HG02840 (cell line): ENCODE data around the gene MAP2K6.
A peak's percentile ranks its signal among the peaks of the same experiment; 100 is the strongest.
"Not testable (repeated sequence)": the region's sequence is repeated elsewhere in the genome, so short reads cannot be mapped to it uniquely, and the experiment has no call there.

ENCODE experiments used
- ATAC-seq: cut with Tn5 transposase; IDR thresholded peaks from one replicate; pipeline ENCODE4 v1.9.1; 2021; ENCODE audit warnings: mild to moderate bottlenecking, moderate library complexity, moderate number of reproducible peaks; ENCODE audit not compliant: unreplicated experiment, low FRiP score

Gene MAP2K6

DNA sequence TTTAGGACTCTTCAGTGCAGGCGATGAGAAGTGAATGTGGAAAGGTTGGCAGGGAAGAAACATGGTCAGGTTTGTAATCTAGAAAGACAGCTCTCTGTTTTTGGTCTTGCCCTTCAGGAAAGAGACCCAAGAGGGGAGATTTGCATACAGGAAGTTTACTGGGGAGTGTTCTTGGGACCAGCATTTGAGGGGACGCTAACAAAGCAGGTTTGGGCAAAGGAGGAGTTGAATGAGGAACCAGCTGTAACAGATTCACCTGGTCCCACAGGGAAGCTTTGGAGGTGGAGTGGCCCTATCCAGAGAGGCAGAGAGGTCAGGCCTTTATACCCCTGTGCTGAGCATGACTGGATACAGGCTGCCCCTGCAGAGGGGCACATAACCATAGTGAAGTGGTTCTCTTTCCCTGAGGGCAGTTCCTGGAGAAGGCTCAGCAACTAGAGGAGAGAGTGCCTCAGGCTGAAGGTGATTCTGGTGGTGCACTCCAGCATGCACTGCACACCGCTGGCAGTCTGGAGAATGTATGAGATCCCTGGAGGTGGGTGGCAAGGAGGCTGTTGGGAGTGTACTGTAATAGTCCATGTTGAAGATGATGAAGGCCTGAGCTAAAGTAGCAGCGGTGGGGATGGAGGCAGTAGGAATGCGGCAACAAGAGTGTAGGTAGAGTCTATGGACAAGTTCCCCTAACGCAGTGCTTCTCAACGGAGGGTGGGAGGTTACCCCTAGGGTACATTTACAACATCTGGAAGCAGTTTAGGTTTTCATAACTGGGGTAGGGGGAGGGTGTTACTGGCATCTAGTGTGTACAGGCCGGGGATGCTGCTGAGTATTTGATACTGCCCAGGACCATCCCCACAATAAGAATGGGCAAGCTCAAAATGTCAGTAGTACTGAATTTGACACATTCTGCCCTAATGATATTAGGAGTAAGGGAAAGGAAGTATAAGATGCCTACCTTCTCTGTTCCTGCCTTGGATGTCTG lies 37.2 kb downstream of the MAP2K6 start:
- peak; percentile 80 for ATAC-seq

DNA sequence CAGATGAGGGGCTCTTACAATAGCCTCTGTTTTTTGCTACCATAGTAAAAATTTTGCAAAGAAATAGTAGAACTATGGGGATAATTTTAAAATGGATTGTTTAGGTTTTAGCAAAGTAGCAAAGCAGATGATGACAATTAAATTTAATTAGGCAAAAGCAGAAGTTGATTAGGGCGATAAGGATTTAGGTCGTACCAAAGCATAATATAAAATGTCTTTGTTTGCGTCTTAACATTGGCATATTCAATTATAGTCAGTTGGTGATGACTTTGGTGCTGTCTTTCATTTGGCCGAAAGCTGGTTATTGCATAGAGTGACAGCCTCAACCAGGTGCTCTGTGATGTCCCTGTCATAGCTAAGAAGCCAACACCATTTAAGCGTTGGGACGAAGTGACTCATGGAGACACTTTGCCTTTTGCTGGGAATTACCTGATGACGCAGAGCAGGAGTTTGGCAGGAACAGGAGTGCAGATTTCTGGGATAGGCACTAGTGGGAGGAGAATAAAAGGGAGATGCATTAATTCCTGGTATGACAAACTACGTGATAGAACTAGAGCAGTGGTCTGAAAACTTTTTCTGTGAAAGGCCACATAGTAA lies 38.3 kb downstream of the MAP2K6 start:
- ATAC-seq = no peak

DNA sequence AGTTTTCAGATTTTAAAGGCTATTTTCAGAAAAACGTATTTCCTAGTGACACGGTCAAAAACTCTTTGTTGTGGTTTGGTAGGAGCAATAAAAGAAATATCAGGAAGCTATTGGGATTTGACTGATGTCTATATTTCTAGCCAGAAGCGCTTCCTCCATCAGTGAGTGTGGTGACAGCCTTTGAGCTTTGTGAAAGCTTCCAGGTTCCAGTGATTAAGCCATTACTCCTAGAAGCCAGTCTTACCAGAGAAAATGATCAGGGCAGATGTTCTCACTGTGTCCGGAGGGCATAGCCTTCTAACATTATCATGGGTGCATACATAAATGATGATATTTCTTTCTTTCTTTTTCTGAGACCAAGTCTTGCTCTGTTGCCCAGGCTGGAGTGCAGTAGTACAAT lies 39.6 kb downstream of the MAP2K6 start:
- no peak for ATAC-seq

DNA sequence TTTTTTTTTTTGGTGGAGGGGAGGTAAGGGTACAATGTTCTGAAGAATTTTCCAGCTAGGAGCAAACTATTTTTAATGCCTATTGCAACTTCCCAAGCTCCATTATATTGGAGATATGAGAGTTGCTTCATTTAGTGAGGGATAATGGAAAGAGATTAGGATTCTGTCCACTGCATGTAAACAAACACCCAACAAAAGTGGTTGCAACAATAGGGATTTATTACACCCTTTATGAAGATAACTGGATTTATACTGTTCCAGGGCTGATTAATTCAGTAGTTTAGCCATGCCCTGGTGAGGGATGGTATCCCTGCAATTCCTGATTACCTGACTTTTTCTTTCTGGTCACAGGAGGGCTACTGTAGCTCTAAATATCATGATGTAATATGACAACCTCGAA lies 40.5 kb downstream of the MAP2K6 start:
- no peak for ATAC-seq

DNA sequence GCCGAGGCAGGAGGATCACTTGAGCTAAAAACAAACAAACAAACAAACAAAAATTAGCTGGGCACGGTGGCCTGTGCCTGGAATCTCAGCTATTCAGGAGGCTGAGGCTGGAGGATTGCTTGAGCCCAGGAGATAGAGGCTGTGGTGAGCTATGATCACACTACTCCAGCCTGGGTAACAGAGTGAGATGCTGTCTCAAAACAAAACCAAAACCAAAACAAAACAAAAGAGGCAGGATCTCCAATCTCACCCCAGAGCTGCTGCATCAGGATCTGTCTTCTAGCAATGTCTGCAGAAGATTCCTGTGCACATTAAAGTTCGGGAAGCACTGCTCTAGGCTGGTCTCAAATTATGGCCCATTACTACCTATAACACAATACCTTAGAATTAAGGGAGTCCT lies 43.1 kb downstream of the MAP2K6 start:
- ATAC-seq = no peak

DNA sequence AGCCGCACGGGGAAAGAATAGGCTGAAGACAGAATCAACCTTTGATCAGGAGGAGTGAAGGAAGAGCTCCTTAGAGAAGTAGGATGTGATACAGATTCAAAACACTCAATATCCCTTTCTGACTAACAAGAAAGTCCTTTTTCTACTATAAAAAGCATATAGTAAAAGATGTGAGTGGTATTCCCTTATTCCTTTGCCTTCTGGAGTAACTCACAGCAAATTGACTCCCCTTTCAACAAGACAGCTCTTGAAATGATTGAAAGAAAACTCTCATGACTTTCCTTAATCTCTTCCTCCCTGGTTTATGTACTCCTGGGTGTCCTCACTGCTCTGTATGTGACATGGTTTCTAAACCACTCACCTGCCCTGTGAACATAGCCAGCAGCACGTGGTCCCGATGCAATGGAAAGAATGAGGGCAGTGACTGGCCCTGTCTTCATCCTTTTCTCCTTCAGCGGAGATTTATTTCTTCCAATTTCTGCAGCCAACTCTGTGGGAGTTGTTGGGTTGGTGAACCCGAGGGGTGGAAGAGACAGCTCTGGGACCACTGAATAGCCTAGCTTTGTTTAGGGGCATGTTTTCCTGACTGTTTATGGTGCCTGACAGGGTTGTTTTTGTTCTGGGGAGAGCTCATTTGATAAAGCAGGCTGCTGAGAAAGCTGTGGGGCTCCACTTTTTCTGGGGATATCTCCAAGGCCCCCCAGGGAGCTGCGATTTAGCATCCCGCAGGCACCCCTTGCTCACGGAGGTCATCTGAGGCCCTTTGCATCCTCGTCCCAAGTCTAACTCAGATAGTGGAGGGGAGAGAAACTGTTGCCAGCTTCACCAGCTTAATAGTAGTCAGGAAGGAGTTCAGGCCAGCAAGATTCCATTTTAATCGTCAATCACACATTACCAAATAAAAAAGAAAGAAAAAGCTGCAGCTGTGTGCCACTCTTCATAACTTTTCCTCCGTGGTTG lies 46.7 kb downstream of the MAP2K6 start:
- ATAC-seq = no peak

DNA sequence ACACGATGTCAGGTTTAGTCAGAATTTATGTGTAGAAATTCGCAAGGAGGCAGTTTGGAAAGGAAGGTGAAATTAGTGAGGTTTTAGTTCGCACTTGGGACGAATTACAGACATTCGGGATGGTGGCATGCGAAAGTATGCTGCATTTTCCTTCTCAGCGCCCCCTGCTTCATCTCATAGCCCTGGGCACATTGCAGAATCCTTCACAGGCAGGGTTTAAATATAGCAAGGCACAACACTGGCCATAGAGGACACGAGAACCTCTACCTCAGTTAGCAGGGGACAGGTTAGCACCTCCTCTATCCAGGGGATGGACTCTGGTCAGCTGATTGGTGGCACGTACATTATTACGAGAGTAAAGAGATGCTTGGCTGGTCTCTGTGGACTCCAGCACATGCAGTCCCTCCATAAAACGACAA lies 47.5 kb downstream of the MAP2K6 start:
- ATAC-seq = no peak

DNA sequence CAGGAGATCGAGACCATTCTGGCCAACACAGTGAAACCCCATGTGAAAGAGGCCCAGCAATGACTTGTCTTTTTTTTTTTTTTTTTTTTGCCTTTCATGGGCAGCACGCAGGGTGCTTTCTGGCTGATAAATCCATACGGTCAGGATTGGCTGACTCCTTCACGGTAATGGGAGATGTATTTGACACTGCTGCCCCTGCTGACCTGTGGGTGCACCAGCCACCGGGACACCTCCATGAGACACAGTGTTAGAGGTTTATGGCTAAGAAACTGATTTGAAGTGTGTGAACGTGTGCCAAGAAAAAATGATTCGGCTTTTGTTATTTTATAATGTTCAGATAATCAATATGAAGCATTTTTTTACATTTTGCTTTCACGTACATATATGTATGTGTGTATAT lies 48.4 kb downstream of the MAP2K6 start:
- ATAC-seq = no peak

DNA sequence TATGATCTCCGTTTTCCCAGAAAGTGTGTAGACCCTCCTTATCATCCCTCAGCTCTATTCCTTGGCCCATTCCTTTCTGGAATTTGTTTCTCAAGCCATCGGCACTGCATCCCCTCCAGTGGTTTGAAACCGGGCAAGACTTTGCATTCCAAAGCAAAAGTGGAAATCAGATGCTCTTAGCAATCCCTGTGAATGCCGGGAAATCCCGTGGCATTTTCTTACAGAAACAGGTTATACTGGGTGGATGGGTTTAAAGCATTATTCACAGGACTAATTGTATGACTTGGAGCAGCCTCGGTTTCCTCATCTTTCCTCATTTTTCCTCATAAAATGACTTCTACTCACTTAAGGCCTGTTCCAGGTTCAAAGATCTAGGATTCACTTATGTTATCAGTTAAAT lies 52.0 kb downstream of the MAP2K6 start:
- no peak for ATAC-seq

DNA sequence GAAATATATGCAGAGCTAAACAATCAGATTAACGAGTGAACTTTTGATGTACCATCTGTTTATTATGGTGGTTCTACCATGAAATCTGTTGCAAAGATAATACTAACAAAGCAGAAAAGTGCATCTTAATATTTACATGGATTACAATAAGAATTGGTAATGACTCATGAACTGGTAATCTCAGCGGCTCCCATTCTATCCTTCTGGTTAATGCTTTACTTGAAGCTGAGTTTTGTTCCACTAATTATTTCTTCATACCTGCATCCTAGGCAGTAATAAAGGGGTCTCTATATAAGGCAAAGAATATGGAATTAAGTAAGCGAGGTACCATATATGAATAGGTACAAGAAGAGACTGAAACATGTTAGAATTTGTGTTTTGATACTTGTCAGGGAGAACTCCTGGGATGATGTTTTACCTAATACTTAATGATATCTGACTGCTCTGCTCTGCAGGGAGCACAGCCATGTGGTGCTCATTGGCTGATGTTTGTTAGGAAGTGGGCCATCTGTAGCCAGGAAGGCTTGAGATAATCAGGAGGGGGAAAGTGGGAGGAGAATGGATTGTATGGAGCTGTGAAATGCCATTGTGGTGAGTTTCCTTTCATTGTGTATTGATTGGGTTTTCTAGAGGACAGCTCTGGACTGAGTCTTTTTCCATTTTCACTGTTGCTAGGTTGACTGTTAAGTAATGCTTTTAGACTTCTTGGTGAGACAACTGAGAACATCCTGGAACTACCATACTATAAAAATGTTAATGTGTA lies 52.6 kb downstream of the MAP2K6 start:
- ATAC-seq = no peak

DNA sequence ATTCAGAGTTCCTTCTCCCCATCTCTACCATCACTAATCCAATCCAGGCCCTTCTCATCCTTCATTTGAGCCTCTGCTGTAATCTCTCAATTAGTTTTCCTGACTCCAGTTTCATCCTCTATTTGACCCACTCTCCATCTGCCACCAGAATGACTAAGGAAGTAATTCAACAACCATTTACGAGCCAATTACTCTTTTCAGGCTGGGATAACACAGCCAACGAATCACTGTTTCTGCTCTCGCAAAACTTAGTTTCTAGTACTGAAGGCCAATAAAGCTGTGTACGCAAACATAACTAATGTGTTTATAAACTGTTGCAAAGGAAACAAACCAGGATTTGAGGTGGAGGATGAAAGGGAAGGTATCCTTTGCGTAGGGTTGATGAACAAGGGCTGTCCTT lies 53.7 kb downstream of the MAP2K6 start:
- no peak for ATAC-seq

DNA sequence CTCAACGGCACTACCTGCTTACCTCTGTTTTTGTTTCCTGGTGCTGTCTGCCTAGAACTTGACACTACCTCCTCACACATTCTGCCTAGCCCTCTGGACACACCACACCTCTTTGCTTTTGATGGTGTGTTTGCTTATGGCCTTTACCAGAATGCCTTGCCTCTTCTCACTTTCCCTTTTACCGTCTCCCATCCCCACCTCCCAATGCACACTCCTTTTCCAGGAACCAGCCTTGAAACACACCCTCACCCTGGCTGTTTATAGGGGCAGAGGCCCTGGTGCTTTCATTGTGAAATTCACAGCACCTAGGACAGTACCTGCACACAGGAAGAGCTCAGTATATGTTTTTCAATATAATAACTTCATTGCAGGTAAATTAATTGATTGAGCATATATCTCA lies 56.2 kb downstream of the MAP2K6 start:
- no peak for ATAC-seq

DNA sequence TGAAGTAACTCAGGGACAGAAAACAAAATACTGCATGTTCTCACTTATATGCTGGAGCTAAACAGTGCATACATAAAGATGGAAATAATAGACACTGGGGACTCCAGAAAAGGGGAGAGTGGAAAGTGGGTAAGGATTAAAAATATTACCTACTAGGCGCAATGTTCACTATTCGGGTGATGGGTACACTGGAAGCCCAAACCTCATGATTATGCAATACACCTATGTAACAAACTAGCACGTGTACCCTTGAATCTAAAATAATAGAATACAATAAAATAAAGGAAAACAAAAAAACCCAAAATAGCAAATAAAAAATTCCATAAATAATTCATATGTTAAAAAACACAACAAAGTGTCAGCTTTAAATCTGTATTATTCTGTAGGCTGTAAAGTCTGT lies 56.9 kb downstream of the MAP2K6 start:
- ATAC-seq = no peak

DNA sequence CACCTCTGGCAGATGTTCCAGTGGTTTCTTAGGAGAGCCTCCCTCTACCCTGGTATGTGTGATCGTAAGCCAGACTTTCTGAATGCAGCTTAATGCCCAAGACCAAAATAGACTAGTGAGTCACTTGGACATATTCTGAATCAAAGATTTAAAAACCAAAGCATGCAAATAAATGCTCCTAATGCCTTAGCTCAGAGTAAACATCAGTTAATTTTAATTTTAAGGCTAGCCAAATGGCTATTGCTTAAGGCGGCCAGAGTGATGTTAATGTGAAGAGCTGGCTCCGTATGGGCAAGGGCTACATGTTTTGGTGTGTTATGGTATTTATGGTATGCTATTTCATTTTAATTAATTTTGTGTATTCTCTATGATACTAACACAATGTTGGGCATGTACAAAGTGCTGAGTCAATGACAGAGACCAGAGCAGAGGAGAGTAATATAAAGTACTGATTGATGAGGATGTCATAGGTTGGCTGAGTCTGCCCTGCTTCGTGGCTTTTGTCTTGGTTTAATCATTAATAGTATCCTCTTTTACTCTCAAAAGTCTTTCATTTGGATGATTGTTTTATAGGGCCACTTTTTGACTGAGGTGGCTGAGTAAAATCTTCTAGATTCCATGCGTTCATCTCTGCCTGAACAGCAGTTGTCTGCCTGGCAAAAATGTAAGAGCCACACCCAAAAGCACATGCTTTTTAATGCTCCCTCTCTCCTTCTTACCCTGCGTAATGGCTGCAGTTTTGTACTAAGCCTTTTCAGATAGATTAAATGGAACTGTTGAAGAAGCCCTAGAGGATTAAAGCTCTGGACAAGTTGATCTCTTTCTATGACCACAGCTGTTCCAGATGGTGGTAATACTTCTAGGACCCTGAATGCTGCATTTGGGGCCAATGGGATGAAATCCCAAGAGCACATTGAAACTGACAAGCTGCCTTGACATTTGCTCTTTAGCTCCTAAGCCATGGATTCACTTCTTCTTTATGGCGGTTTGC lies 59.6 kb downstream of the MAP2K6 start:
- no peak for ATAC-seq

DNA sequence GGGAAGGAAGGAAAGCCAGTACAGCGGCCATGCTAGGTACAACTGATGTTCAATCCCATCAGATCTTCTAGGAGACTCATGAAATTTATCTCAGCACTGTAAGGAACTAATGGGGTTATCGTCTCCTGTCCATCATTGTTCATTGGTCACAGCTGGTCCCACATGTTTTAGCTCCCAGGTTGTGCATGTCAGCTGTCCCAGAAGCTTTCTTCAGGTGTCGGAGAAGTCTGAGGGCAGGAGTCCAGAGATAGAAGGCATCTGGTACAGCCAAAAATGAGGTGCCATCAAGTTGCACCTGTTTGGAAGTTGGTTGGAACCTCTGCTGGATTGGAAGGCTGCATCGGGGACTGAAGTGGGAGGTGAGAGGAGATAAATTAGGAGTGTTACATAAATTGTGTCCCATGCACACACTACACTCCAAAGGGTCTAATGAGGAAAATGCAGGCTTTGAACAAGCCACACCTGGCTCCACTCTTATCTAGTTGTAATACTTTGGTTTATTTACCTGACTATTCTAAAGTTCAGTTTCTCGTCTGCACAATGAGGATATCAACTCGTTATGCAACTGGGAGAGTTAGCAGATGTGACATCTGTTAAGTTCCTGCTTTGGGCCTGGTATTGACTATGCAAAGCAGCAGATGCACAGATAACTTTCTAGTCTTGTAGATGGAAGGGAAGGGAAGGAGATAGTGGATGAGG lies 62.9 kb downstream of the MAP2K6 start:
- ATAC-seq = no peak

DNA sequence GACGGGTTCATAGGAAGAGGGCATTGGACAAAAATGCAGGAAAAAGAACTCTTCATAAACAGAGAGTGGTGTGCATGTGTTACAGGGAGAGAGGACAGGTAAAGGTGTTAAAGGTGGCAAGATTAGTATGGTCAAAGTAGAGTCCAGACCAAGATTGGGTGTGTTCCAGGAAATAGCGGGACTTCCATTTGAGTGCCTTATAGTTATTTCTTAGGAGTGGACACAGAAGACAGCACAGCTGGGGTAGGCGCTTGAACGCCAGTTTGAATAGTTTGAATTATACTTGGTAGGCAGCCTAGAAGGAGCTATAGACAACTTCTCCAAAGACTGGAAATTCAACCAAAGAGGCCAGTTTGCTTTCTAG lies 63.4 kb downstream of the MAP2K6 start:
- ATAC-seq = no peak

DNA sequence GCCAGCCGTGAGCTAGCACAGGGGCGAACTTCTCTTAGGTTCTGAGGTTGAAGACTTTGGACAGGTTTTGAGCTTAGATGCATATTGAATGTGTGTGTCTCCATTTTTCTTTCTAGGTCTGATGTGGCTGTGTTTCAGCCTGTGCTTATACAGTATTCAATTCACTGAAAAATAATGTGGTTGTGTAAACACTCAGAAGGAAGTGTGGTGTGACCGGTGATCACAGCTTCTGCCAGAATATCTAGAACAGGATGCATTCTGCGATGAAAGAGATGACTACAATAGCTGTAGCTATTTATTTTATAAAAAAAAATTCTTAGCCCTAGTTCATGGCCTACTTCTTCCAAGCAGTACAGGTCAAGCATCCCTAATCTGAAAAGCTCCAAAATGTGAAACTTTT lies 64.4 kb downstream of the MAP2K6 start:
- no peak for ATAC-seq

DNA sequence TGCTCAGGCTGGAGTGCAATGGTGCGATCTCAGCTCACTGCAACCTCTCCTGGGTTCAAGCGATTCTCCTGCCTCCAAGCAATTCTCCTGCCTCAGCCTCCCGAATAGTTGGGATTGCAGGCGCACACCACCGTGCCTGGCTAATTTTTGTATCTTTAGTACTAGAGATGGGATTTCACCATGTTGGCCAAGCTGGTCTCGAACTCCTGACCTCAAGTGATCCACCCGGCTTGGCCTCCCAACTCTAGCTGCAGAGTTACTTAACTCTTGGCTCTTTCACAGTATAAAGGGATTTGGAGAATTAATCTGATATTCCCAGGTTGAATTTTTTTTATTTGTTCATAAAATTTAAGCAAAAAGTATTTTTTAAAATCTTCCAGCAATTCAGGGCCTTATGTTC lies 65.3 kb downstream of the MAP2K6 start:
- not testable (repeated sequence) for ATAC-seq
